ENCODE results near the gene TMEM150A. TPM values are rescaled to one million over a fixed set of nuclear protein-coding genes. Genes with fewer than 3 reads are reported as not detected.
"Not testable (repeated sequence)": the region's sequence is repeated elsewhere in the genome, so short reads cannot be mapped to it uniquely, and the experiment has no call there.

TMEM150A gene
- total RNA-seq, 1 donor from 2014 or later: 10.1 TPM

GRCh38 chr2:85575739-85576138, 26.8 kb downstream of the TMEM150A start:
- no peak for TF ChIP-seq CTCF (IDR thresholded peaks at IDR 0.05; ENCODE audit: borderline replicate concordance)
- H3K36me3 ChIP-seq: no peaks in the 10 kb centered on the region
- H3K9me3 ChIP-seq (replicated peaks): no peaks in the 10 kb centered on the region
- H3K27me3 ChIP-seq (ENCODE audit: low read depth): no peaks in the 10 kb centered on the region
- H3K4me3 ChIP-seq: no peak overlapping the region
- DNase-seq: no peak
- intact Hi-C loops (cut with micrococcal nuclease): no loop called here
- H3K4me1 ChIP-seq: peaks cover 26% of the 10 kb centered on the region
- no peak overlapping the region for H3K27ac ChIP-seq (replicated peaks)

GRCh38 chr2:85566265-85566664, 36.2 kb downstream of the TMEM150A start:
- H3K27ac ChIP-seq (replicated peaks): no peak overlapping the region
- H3K27me3 ChIP-seq (ENCODE audit: low read depth): no peaks in the 10 kb centered on the region
- peaks cover 10% of the 10 kb centered on the region for H3K4me1 ChIP-seq
- intact Hi-C loops (cut with micrococcal nuclease): no loop called here
- H3K36me3 ChIP-seq: no peaks in the 10 kb centered on the region
- DNase-seq: no peak
- H3K9me3 ChIP-seq (replicated peaks): no peaks in the 10 kb centered on the region
- H3K4me3 ChIP-seq: no peak overlapping the region
- no peak for TF ChIP-seq CTCF (IDR thresholded peaks at IDR 0.05; ENCODE audit: borderline replicate concordance)

GRCh38 chr2:85564144-85564563, 38.3 kb downstream of the TMEM150A start:
- no peaks in the 10 kb centered on the region for H3K9me3 ChIP-seq (replicated peaks)
- H3K36me3 ChIP-seq: no peaks in the 10 kb centered on the region
- TF ChIP-seq CTCF (IDR thresholded peaks at IDR 0.05; ENCODE audit: borderline replicate concordance): no peak
- H3K27ac ChIP-seq (replicated peaks): no peak overlapping the region
- DNase-seq: no peak
- H3K27me3 ChIP-seq (ENCODE audit: low read depth): no peaks in the 10 kb centered on the region
- peaks cover 31% of the 10 kb centered on the region for H3K4me1 ChIP-seq
- no peak overlapping the region for H3K4me3 ChIP-seq
- intact Hi-C loops (cut with micrococcal nuclease): no loop called here

GRCh38 chr2:85561280-85562212, 41.0 kb downstream of the TMEM150A start, which contains the start of gene GGCX:
TSS of gene GGCX (minus strand) at chr2:85561493. CDS start at chr2:85561428, 65 bp downstream.
- Histone ChIP-seq H3K27ac (replicated peaks) (peak within 1 kb of the TSS; percentile 95), H3K4me3 (peak within 1 kb of the TSS; percentile 83), H3K36me3 (peaks cover 22% of the 10 kb centered on the region), H3K27me3 (ENCODE audit: low read depth) (no peaks in the 10 kb centered on the region), H3K9me3 (replicated peaks) (no peaks in the 10 kb centered on the region), H3K4me1 (peaks cover 35% of the 10 kb centered on the region)
- intact Hi-C loops (cut with micrococcal nuclease): no loop called here
- DNase-seq: peak; percentile 96
- TF ChIP-seq CTCF (IDR thresholded peaks at IDR 0.05; ENCODE audit: borderline replicate concordance): no peak

- Histone ChIP-seq H3K27me3 (ENCODE audit: low read depth) (no peaks in the 10 kb centered on the region), H3K4me3 (peak overlapping the region; percentile 83), H3K27ac (replicated peaks) (peak overlapping the region; percentile 95), H3K9me3 (replicated peaks) (no peaks in the 10 kb centered on the region), H3K4me1 (peaks cover 35% of the 10 kb centered on the region), H3K36me3 (peaks cover 29% of the 10 kb centered on the region)
- DNase-seq: no peak
- intact Hi-C loops (cut with micrococcal nuclease): no loop called here
- TF ChIP-seq CTCF (IDR thresholded peaks at IDR 0.05; ENCODE audit: borderline replicate concordance): no peak
Measured at GRCh38 chr2:85560812-85561279, 41.7 kb downstream of the TMEM150A start.

- Histone ChIP-seq H3K4me3 (peak overlapping the region; percentile 83), H3K4me1 (peaks cover 35% of the 10 kb centered on the region), H3K36me3 (peaks cover 32% of the 10 kb centered on the region)
- H3K27ac ChIP-seq (replicated peaks); DNase-seq; H3K27me3 ChIP-seq (ENCODE audit: low read depth); H3K9me3 ChIP-seq (replicated peaks); intact Hi-C loops (cut with micrococcal nuclease): not testable (repeated sequence)
Measured at GRCh38 chr2:85560403-85560726, 42.1 kb downstream of the TMEM150A start.

All from left ventricle myocardium inferior (tissue), 1 donor.